ENCODE results near the gene ADIG. TPM values are rescaled to one million over a fixed set of nuclear protein-coding genes. Genes with fewer than 3 reads are reported as not detected.

The ADIG gene
- total RNA-seq, 1 experiment from 2014 or later = not detected

GRCh38 chr20:38601216-38602184 is 20.5 kb downstream of the ADIG start, which contains the start of gene ARHGAP40:
Gene ARHGAP40, plus strand, starts transcription at chr20:38601809.
- no peak for DNase-seq (ENCODE audit: low spot score)

GRCh38 chr20:38602185-38602581 is 21.2 kb downstream of the ADIG start:
- DNase-seq (ENCODE audit: low spot score) = no peak

- DNase-seq (ENCODE audit: low spot score) = no peak
Observed at GRCh38 chr20:38603286-38603685, 22.3 kb downstream of the ADIG start.

GRCh38 chr20:38604873-38605303 is 23.9 kb downstream of the ADIG start:
- peak; percentile 80 for DNase-seq (ENCODE audit: low spot score)

- DNase-seq (ENCODE audit: low spot score) = no peak
Observed at GRCh38 chr20:38607351-38607750, 26.4 kb downstream of the ADIG start.

GRCh38 chr20:38608188-38608587 is 27.2 kb downstream of the ADIG start:
- no peak for DNase-seq (ENCODE audit: low spot score)

- DNase-seq (ENCODE audit: low spot score) = no peak
Observed at GRCh38 chr20:38609815-38610214, 28.8 kb downstream of the ADIG start.

GRCh38 chr20:38610521-38610920 is 29.5 kb downstream of the ADIG start:
- peak; percentile 54 for DNase-seq (ENCODE audit: low spot score)

- no peak for DNase-seq (ENCODE audit: low spot score)
Observed at GRCh38 chr20:38612751-38613515, 31.9 kb downstream of the ADIG start.

GRCh38 chr20:38615283-38615682 is 34.3 kb downstream of the ADIG start:
- DNase-seq (ENCODE audit: low spot score) = no peak

- DNase-seq (ENCODE audit: low spot score) = no peak
Observed at GRCh38 chr20:38616457-38616856, 35.5 kb downstream of the ADIG start.

- peak; percentile 59 for DNase-seq (ENCODE audit: low spot score)
Observed at GRCh38 chr20:38617011-38617829, 36.2 kb downstream of the ADIG start.

- no peak for DNase-seq (ENCODE audit: low spot score)
Observed at GRCh38 chr20:38617830-38618196, 36.8 kb downstream of the ADIG start.

GRCh38 chr20:38620441-38620840 is 39.4 kb downstream of the ADIG start:
- no peak for DNase-seq (ENCODE audit: low spot score)

GRCh38 chr20:38623061-38623460 is 42.1 kb downstream of the ADIG start:
- no peak for DNase-seq (ENCODE audit: low spot score)

- no peak for DNase-seq (ENCODE audit: low spot score)
Observed at GRCh38 chr20:38624084-38624483, 43.1 kb downstream of the ADIG start.

- DNase-seq (ENCODE audit: low spot score) = no peak
Observed at GRCh38 chr20:38625896-38626295, 44.9 kb downstream of the ADIG start.

GRCh38 chr20:38626921-38627659 is 46.1 kb downstream of the ADIG start:
- DNase-seq (ENCODE audit: low spot score) = no peak

GRCh38 chr20:38628580-38629470 is 47.8 kb downstream of the ADIG start:
- no peak for DNase-seq (ENCODE audit: low spot score)

- no peak for DNase-seq (ENCODE audit: low spot score)
Observed at GRCh38 chr20:38629979-38630378, 49.0 kb downstream of the ADIG start.

All from A172 (cell line).